Calu3 (cell line): Measurements from ENCODE around the gene SDR42E2. TPM values are rescaled to one million over a fixed set of nuclear protein-coding genes. Genes with fewer than 3 reads are reported as not detected.
"Not testable (repeated sequence)": the region's sequence is repeated elsewhere in the genome, so short reads cannot be mapped to it uniquely, and the experiment has no call there.

Source experiments
- BruUV-seq: library from RNA; stranded (reverse); fragments of 400-500 nt; replicated peaks from 2 replicates; lab custom pipeline; 2021; lab: Mats Ljungman, UMichigan
- CTCF ChIA-PET: fragments of 300-600 bp; sonication (Branson Sonifier 250); formaldehyde crosslinking; loops from one replicate; lab custom pipeline; 2022; ENCODE audit warnings: antibody characterized with exemption; lab: Charles Lee
- DNase-seq: peaks from one replicate; pipeline ENCODE4 v3.0.0; 2022
- H3K27ac Mint-ChIP-seq: one replicate; pipeline ENCODE4 v1.8.0; 2022; ENCODE audit warnings: mixed read lengths; ENCODE audit not compliant: unreplicated experiment
- H3K27me3 Mint-ChIP-seq: one replicate; pipeline ENCODE4 v1.8.0; 2022; ENCODE audit warnings: mixed read lengths; ENCODE audit not compliant: unreplicated experiment
- H3K36me3 Mint-ChIP-seq: one replicate; pipeline ENCODE4 v1.8.0; 2022; ENCODE audit warnings: mild to moderate bottlenecking, moderate library complexity, mixed read lengths; ENCODE audit not compliant: insufficient read depth, unreplicated experiment
- H3K4me1 Mint-ChIP-seq: one replicate; pipeline ENCODE4 v1.8.0; 2022; ENCODE audit warnings: mild to moderate bottlenecking, low read depth, mixed read lengths; ENCODE audit not compliant: unreplicated experiment
- H3K4me3 Mint-ChIP-seq: one replicate; pipeline ENCODE4 v1.8.0; 2022; ENCODE audit warnings: mild to moderate bottlenecking, low read depth, moderate library complexity, mixed read lengths; ENCODE audit not compliant: unreplicated experiment
- H3K9me3 Mint-ChIP-seq: one replicate; pipeline ENCODE4 v1.8.0; 2022; ENCODE audit warnings: low read depth, mixed read lengths; ENCODE audit not compliant: unreplicated experiment
- intact Hi-C: fragments of 100-400 bp; cut with micrococcal nuclease; formaldehyde crosslinking; loops from one replicate; pipeline ENCODE4 v1.10.0; 2022; ENCODE audit not compliant: unreplicated experiment
- total RNA-seq: library from RNA; stranded (reverse); gene quantifications from 2 replicates; pipeline ENCODE4 v1.2.3, GENCODE V29; 2022
- TF ChIP-seq, protein P1 (sequence below): fragments of 200-600 bp; IDR thresholded peaks from one replicate; pipeline ENCODE4 v1.8.0; 2022; ENCODE audit warnings: antibody characterized with exemption; ENCODE audit not compliant: unreplicated experiment

The SDR42E2 gene
- total RNA-seq, 1 experiment from 2014 or later = not detected

DNA sequence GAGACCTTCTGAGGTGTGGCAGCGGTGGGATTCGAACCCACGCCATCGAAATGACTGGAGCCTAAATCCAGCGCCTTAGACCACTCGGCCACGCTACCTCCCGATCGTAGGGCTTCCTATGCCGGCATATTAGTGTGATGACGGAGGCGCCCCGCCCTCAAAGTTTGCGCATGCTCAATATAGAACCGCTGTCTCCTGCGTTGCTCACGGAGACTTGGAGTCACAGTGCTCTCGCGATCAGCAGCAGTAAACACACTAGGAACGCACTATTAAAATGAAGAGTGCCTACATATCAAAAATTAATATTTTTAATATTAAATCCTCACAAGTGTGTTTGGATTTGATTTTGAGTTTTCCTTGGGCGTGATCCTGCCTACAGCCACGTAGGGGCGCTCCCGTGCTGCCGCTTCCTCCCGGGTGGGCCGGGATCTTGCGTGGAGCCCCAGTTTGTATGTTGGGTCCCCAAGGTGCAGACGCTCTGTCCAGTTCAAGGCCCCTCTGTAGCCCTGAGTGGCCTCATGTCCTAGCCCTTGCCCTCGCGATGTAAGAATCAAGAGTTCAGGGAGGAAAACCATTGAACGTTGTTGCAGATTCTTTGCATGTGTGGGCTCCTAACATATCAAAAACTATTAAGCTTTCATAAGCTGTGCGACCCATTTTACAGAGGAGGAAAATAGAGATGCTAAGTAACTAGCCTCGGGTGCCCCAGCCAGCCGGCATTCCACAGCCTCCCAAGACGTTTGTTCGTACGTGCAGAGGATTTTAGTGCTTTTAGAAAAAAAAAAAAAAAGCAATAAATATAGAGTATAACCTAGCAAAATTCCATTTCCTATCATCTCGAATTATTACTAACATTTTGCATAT lies 33.6 kb downstream of the SDR42E2 start:
- H3K27me3 Mint-ChIP-seq = peaks cover 8% of the 10 kb centered on the region
- peak; percentile 94 for DNase-seq
- no TSS peak for BruUV-seq
- intact Hi-C loops = loop anchor here (1.0 to 5.0 kb wide), 2 partner anchors 36 to 101 kb away; partner anchors contain the start of gene POLR3E
- H3K9me3 Mint-ChIP-seq = peaks cover 3% of the 10 kb centered on the region
- CTCF ChIA-PET = interaction anchor here (0.5 to 1.0 kb wide), 9 partner anchors 10 to 208 kb away, joined by 3 to 6 read pairs (median 3); partner anchors contain the start of genes EEF2K and POLR3E
- H3K27ac Mint-ChIP-seq = peak overlapping the region; percentile 100
- TF ChIP-seq, protein P1, sequence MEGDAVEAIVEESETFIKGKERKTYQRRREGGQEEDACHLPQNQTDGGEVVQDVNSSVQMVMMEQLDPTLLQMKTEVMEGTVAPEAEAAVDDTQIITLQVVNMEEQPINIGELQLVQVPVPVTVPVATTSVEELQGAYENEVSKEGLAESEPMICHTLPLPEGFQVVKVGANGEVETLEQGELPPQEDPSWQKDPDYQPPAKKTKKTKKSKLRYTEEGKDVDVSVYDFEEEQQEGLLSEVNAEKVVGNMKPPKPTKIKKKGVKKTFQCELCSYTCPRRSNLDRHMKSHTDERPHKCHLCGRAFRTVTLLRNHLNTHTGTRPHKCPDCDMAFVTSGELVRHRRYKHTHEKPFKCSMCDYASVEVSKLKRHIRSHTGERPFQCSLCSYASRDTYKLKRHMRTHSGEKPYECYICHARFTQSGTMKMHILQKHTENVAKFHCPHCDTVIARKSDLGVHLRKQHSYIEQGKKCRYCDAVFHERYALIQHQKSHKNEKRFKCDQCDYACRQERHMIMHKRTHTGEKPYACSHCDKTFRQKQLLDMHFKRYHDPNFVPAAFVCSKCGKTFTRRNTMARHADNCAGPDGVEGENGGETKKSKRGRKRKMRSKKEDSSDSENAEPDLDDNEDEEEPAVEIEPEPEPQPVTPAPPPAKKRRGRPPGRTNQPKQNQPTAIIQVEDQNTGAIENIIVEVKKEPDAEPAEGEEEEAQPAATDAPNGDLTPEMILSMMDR = peak; percentile 94
- peaks cover 47% of the 10 kb centered on the region for H3K36me3 Mint-ChIP-seq
- H3K4me1 Mint-ChIP-seq = peaks cover 35% of the 10 kb centered on the region
- H3K4me3 Mint-ChIP-seq = peak overlapping the region; percentile 67

DNA sequence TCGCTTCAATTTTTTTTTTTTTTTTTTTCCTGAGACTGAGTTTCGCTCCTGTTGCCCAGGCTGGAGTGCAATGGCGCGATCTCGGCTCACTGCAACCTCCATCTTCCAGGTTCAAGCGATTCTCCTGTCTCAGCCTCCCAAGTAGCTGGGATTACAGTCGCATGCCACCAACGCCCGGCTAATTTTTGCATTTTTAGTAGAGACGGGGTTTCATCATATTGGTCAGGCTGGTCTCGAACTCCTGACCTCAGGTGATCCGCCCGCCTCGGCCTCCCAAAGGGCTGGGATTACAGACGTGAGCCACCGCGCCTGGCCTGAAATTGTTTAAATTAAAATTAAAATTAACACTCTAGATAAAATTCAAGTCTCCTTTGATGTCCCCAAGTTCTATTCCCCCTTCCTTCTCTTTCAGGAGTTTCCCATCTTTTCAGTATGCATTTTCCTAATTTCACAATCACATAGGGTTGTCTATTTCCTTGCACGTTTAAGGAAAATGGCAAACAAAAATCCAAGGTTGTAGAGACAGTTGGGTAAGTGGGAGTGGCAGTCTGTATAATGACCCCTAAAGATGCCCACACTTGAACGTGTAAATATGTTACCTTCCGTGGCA lies 34.4 kb downstream of the SDR42E2 start:
- CTCF ChIA-PET = interaction anchor here (0.5 to 1.0 kb wide), 8 partner anchors 9 to 207 kb away, joined by 3 to 6 read pairs (median 3); partner anchors contain the start of genes EEF2K and POLR3E
- peaks cover 42% of the 10 kb centered on the region for H3K36me3 Mint-ChIP-seq
- not testable (repeated sequence) for H3K27me3 Mint-ChIP-seq, DNase-seq, BruUV-seq, H3K9me3 Mint-ChIP-seq
- peak overlapping the region; percentile 67 for H3K4me3 Mint-ChIP-seq
- peaks cover 35% of the 10 kb centered on the region for H3K4me1 Mint-ChIP-seq
- intact Hi-C loops = loop anchor here (5.0 kb wide), 1 partner anchor 36 kb away; no protein-coding TSS in a partner anchor
- H3K27ac Mint-ChIP-seq = peak overlapping the region; percentile 78

GRCh38 chr16:22198547-22199293 lies 36.4 kb downstream of the SDR42E2 start:
- Mint-ChIP-seq H3K4me1 (peaks cover 20% of the 10 kb centered on the region), H3K27me3 (peaks cover 8% of the 10 kb centered on the region), H3K4me3 (no peak overlapping the region), H3K9me3 (peaks cover under 1% of the 10 kb centered on the region), H3K27ac (no peak overlapping the region), H3K36me3 (peaks cover 31% of the 10 kb centered on the region)
- TF ChIP-seq, protein P1 = no peak
- BruUV-seq = no TSS peak
- CTCF ChIA-PET = no interaction called here
- intact Hi-C loops = loop anchor here (5.0 kb wide), 1 partner anchor 34 kb away; no protein-coding TSS in a partner anchor
- no peak for DNase-seq

DNA sequence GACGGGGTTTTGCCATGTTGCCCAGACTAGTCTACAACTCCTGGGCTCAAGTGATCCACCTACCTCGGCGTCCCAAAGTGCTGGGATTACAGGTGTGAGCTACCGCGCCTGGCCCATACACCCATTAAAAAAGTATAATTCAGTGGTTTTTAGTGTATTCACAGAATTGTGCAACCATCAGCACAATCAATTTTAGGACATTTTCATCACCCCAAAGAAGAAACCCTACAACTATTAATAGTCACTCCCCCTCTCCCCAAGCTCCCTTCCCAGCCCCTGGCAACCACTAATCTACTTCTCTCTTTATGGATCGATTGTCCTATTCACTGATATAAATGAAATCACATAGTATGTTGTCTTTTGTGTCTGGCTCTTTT lies 39.9 kb downstream of the SDR42E2 start:
- H3K36me3 Mint-ChIP-seq = peaks cover 16% of the 10 kb centered on the region
- H3K9me3 Mint-ChIP-seq = no peaks in the 10 kb centered on the region
- DNase-seq = no peak
- no peaks in the 10 kb centered on the region for H3K27me3 Mint-ChIP-seq
- intact Hi-C loops = no loop called here
- no peak overlapping the region for H3K27ac Mint-ChIP-seq
- CTCF ChIA-PET = interaction anchor here (0.6 kb wide), 1 partner anchor 95 kb away, joined by 3 read pairs; the partner anchor contains the start of gene POLR3E
- peaks cover 1% of the 10 kb centered on the region for H3K4me1 Mint-ChIP-seq
- TF ChIP-seq, protein P1 = no peak
- H3K4me3 Mint-ChIP-seq = no peak overlapping the region
- no TSS peak for BruUV-seq
